ENCODE measurements around the gene ZNF491.
A peak's percentile ranks its signal among the peaks of the same experiment; 100 is the strongest.
"Not testable (repeated sequence)": the region's sequence is repeated elsewhere in the genome, so short reads cannot be mapped to it uniquely, and the experiment has no call there.

The ZNF491 gene

DNA sequence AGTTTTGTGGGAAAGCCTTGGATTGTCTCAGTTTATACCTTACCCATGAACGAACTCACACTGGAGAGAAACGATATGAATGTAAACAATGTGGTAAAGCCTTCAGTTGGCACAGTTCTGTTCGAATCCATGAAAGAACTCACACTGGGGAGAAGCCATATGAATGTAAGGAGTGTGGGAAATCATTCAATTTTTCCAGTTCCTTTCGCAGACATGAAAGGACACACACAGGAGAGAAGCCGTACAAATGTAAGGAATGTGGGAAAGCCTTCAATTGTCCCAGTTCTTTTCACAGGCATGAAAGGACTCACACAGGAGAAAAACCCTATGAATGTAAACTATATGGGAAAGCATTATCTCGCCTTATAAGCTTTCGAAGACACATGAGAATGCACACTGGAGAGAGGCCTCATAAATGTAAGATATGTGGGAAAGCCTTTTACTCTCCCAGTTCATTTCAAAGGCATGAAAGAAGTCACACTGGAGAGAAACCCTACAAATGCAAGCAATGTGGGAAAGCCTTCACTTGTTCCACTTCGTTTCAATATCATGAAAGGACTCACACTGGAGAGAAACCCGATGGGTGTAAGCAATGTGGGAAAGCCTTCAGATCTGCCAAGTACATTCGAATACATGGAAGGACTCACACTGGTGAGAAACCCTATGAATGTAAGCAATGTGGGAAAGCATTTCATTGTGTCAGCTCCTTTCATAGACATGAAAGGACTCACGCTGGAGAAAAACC lies 8.2 kb downstream of the ZNF491 start:
- no peak for DNase-seq (ENCODE audit: low spot score)

- DNase-seq (ENCODE audit: low spot score): no peak
These were observed 8.7 kb downstream of the ZNF491 start for GRCh38 chr19:11807099-11807380.

DNA sequence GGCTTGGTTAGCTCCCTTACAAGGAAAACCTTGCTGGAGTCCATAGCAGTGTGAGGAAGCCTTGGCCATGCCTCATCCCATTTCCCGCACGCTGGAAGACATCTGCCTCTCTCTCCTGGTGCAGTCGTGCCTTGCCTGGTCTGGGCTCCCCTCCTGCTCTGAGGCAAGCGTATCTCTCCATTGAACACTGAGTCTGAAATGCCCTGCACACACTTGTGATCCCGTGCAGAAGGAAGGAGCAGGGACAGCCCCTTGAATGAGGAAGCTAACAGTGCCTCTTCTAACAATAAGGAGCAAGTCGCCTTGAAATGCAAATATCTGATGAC lies 15.3 kb downstream of the ZNF491 start:
- no peak for DNase-seq (ENCODE audit: low spot score)

DNA sequence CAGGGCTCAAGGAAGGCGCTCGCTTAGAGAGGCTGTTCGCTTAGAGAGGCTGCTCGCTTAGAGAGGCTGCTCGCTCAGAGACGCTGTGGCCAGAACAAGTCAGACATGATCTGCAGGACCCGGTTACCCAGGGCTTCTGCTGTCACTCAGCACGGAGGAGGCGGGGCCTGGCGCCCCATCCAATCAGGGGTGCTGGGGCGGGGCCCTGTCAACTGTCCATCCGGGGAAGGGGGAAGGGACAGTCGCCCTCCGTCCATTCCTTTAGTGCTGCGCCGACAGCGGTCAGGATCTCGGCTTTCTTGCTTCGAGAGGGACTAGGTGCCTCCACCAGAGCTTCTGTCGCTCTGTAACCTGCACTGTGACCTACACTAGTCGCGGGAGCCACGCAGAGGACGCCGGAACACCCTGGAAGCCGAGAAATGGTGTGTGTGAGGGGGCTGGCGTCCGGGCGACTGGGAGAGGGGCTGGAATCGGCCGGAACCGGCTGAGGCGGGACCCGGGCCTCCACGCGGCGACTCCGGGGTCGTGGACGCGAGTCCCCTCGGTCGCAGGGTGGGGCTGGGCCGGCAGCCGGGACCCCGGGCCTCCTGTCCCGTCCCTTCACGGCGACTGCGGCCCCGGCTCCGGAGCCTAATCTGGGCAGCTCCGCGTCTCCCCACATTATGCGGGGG lies 15.8 kb downstream of the ZNF491 start, which contains the start of gene ZNF440:
Gene ZNF440, plus strand, starts transcription at position 245 of the 671 bp plus-strand sequence. Its CDS starts 175 bp downstream, at position 420.
- peak; percentile 95 for DNase-seq (ENCODE audit: low spot score)

- no peak for DNase-seq (ENCODE audit: low spot score)
These were observed 16.3 kb downstream of the ZNF491 start for GRCh38 chr19:11814700-11815035.

DNA sequence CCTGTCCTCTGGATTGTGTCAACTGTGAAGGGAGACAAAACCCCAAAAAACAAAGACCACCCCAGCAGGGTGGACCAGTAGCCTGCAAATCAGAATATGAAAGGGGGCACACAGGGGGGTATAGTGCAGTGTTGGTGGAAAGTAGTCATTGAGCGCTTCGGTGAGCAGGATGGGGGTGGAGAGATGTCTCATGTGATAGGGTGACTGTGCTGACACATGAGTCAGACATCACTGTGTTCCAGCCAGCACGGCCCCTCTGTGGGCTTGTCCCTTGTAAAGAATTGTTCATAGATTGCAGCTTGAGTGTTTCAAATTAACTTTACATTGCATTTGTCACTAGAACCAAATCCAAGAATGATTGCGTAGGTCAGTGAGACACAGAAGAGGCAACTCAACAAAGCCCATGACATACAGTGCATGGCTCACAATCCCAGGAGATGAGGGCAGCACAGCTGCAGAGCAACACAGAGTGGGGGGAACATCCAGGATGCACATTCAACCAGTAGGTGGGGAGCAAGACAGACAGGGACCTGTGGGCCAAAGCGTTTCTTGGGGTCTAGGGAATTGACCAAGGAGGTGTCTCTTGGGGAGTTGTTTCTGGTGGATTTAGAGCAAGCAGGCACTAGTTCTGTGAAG lies 23.3 kb downstream of the ZNF491 start:
- no peak for DNase-seq (ENCODE audit: low spot score)

- DNase-seq (ENCODE audit: low spot score): not testable (repeated sequence)
These were observed 30.9 kb downstream of the ZNF491 start for GRCh38 chr19:11828957-11829876.

- no peak for DNase-seq (ENCODE audit: low spot score)
These were observed 34.1 kb downstream of the ZNF491 start for GRCh38 chr19:11832253-11832912.

- DNase-seq (ENCODE audit: low spot score): no peak
These were observed 35.2 kb downstream of the ZNF491 start for GRCh38 chr19:11833541-11833940.

- not testable (repeated sequence) for DNase-seq (ENCODE audit: low spot score)
These were observed 37.3 kb downstream of the ZNF491 start for GRCh38 chr19:11835626-11836066.

DNA sequence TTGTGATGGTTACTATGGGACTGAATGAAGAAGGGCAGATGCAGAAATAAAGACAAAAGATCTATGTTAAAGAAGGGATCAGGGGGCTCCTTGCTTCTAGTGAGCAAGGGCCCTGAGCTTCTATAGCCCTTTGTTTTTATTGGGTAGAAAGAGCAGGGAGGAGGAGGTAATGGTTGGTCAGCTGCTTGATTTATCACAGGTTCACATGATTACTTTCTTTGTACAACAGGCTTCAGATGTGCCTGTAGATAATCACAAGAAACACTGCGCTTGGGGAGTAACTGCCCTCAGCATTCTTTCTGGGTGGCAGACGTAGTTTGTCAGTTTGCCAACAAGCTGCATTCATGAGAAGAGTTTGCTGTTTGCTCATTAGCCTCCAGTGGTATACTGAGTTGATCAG lies 45.4 kb downstream of the ZNF491 start:
- DNase-seq (ENCODE audit: low spot score): no peak

- peak; percentile 31 for DNase-seq (ENCODE audit: low spot score)
These were observed 49.3 kb downstream of the ZNF491 start for GRCh38 chr19:11847615-11848014.

- no peak for DNase-seq (ENCODE audit: low spot score)
These were observed 49.9 kb downstream of the ZNF491 start for GRCh38 chr19:11848200-11848593.

GRCh38 chr19:11848594-11849469 lies 50.5 kb downstream of the ZNF491 start, which contains the start of gene ZNF439:
Gene ZNF439, plus strand, starts transcription at chr19:11848726. Its CDS starts 142 bp downstream, at chr19:11848868.
- DNase-seq (ENCODE audit: low spot score): peak; percentile 96

- DNase-seq (ENCODE audit: low spot score): not testable (repeated sequence)
These were observed 52.0 kb downstream of the ZNF491 start for GRCh38 chr19:11850289-11850688.

GRCh38 chr19:11853358-11853757 lies 55.0 kb downstream of the ZNF491 start:
- DNase-seq (ENCODE audit: low spot score): no peak

DNA sequence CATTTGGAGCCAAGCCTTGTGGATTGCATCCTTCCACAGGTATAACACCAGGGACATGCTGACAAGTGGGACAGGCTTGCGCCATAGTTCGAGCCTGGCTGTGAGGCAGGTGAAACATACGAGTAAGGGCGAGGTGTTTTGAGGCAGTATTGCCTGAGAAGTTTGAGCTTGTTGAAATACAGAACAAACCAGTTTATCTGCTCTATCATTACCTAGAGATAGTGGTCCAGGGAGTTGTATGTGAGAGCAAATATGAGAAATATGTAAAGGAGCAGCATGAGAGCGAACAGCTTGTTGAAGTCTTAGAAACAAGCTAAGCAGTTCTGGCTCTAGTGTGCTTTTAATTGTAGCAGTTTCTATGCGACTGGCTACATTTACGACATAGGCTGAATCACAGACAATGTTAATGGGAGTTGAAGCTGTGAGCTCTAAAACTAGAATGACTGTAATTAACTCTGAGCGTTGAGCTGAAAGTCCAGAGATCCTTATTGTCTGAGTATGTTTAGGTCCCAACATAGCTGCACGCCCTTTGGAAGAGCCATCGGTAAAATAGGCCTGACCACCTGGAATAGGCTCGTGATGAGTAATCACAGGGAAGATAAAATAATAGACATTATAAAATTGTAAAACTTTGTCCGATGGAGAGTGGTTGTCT lies 58.4 kb downstream of the ZNF491 start:
- no peak for DNase-seq (ENCODE audit: low spot score)
